HepG2 (cell line): ENCODE results near the gene ARID5B. TPM values are rescaled to one million over a fixed set of nuclear protein-coding genes. Genes with fewer than 3 reads are reported as not detected.

ENCODE experiments used
- CEBPG ChIP-seq: IDR thresholded peaks from 2 replicates; pipeline ENCODE4 v1.6.1; 2016
- DR1 ChIP-seq: sonication (generic); formaldehyde crosslinking; IDR thresholded peaks from 2 replicates; pipeline ENCODE4 v1.8.0; 2021; ENCODE audit warnings: mild to moderate bottlenecking, missing genetic modification reagents, inconsistent platforms
- ETV5 ChIP-seq: IDR thresholded peaks from 2 replicates; pipeline ENCODE4 v1.6.1; 2018; ENCODE audit warnings: missing biosample characterization, missing genetic modification reagents, inconsistent platforms, borderline replicate concordance
- GATAD2A ChIP-seq: IDR thresholded peaks from 2 replicates; pipeline ENCODE4 v1.6.1; 2016
- KLF13 ChIP-seq: sonication (generic); formaldehyde crosslinking; IDR thresholded peaks from 2 replicates; pipeline ENCODE4 v1.4.0; 2020; ENCODE audit warnings: mild to moderate bottlenecking, missing genetic modification reagents
- SALL2 ChIP-seq: sonication (generic); formaldehyde crosslinking; IDR thresholded peaks from 2 replicates; pipeline ENCODE4 v1.8.1; 2023; ENCODE audit warnings: mild to moderate bottlenecking, missing genetic modification reagents, inconsistent platforms
- SAP130 ChIP-seq: IDR thresholded peaks from 2 replicates; pipeline ENCODE4 v1.6.1; 2016; ENCODE audit warnings: low read depth
- SIX1 ChIP-seq: sonication (generic); formaldehyde crosslinking; IDR thresholded peaks from 2 replicates; pipeline ENCODE4 v1.4.0; 2020; ENCODE audit warnings: missing genetic modification reagents, borderline replicate concordance
- SMC3 ChIP-seq: IDR thresholded peaks from 2 replicates; pipeline ENCODE4 v1.6.1; 2011; ENCODE audit warnings: low read length, improper control_type of control experiment
- SOX5 ChIP-seq: IDR thresholded peaks from 2 replicates; pipeline ENCODE4 v1.6.1; 2016; ENCODE audit warnings: borderline replicate concordance
- STAG1 ChIP-seq: sonication (generic); formaldehyde crosslinking; IDR thresholded peaks from 2 replicates; pipeline ENCODE4 v1.4.0; 2020; ENCODE audit warnings: missing genetic modification reagents
- ZNF629 ChIP-seq: sonication (generic); formaldehyde crosslinking; conservative IDR thresholded peaks from 2 replicates; pipeline ENCODE4 v1.5.0; 2020; ENCODE audit warnings: missing genetic modification reagents
- ZSCAN25 ChIP-seq: sonication (generic); formaldehyde crosslinking; IDR thresholded peaks from 2 replicates; pipeline ENCODE4 v1.8.0; 2022; ENCODE audit warnings: mild to moderate bottlenecking, missing genetic modification reagents
- polyA plus RNA-seq, 8 experiments: library from polyadenylated mRNA; depleted of rRNA in 3 of 8; stranded (reverse) in 7 of 8; unstranded in 1 of 8; fragments of >200 nt; fragmentation: Illumina TruSeq in 4 of 8; extraction: Trizol in 4 of 8; gene quantifications; 2 replicates each; pipeline versions ENCODE4 v1.2.1 to v1.2.3, GENCODE V29; 2011 to 2016; ENCODE audit warnings: low read depth in 4 of 8, missing spikeins in 1 of 8, mixed read lengths in 1 of 8; ENCODE audit not compliant: insufficient read depth in 1 of 8
- total RNA-seq, 5 experiments: library from RNA; depleted of rRNA; stranded (reverse); fragments of >200 nt; fragmentation: Illumina TruSeq; extraction: Trizol; gene quantifications; 2 replicates each; pipeline ENCODE4 v1.2.3, GENCODE V29; 2016; ENCODE audit warnings: low read depth in 1 of 5
- TF ChIP-seq, protein P1 (sequence below): IDR thresholded peaks from 2 replicates; pipeline ENCODE4 v1.6.1; 2016; ENCODE audit warnings: low read depth
- TF ChIP-seq, protein P2 (sequence below), 2 experiments: sonication (generic) in 1 of 2; formaldehyde crosslinking in 1 of 2; IDR thresholded peaks; 2 replicates each; pipeline versions ENCODE4 v1.4.0 to v1.6.1; 2016 to 2020; ENCODE audit warnings: borderline replicate concordance in 1 of 2, low read depth in 1 of 2, mild to moderate bottlenecking in 1 of 2, missing genetic modification reagents in 1 of 2
- TF ChIP-seq, protein P3 (sequence below): sonication (generic); formaldehyde crosslinking; IDR thresholded peaks from 2 replicates; pipeline ENCODE4 v1.5.0; 2020; ENCODE audit warnings: mild to moderate bottlenecking, missing genetic modification reagents, moderate library complexity
- TF ChIP-seq, protein P4 (sequence below): IDR thresholded peaks from 2 replicates; pipeline ENCODE4 v1.6.1; 2012; ENCODE audit warnings: low read depth, low read length, improper control_type of control experiment

ARID5B gene
- total and polyA plus RNA-seq, 2 of the 13 experiments (the other 11 are each of a cell fraction or from before 2014, with no cell fraction given), result 6.2 to 21.1 TPM

DNA sequence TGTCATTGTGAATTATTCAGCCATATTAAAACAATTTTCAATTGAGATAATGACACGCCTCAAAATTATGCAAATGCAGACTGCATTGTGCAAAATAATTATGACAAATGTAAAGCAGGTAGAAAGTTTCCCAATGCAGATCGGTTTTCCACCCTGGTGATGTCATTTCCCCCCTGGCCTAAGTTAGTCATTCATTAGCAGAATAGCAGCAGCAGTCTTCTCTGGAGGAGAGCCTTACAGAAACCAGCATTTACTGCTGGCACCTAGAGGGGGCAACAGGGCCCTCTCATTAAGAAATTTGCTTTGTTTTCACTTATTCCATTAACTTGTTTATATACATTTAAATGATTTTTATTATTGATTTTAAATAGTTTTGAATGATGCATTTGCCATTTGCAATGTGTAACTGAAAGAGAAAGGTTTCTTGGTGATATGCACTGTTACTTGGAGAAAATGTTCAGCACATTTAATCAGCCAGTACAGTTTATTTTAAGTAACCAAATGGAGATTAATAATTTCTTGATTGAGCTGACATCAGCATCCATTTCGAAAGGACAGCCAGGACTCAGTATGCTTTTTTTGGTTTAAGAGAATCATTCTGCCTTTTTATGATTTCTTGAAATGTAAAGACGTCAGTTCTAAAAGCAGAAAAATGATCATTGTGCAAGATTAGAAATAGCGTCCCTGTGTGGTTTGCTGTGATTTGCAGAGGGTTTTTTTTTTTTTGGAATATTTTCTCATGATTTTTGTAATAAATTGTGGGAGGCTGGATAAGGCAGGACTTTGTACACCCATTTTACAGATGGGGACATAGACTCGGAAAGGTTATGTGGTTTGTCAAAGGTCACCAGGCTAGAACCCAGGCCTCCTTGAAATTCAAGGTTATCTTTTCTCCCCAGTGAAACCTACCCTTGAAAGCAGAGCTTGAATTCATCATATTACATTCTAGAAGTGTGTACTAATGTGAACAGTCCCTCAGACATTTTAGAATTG lies 3.5 kb downstream of the ARID5B start (continued):
- TF ChIP-seq SIX1 (CRISPR knock-in tag) (peak; percentile 34; the same call in 1 of the 2 replicates), SAP130 (CRISPR knock-in tag) (0 out of 2 replicates have a peak, but pooled peaks have one; percentile 47), STAG1 (CRISPR knock-in tag) (peak; percentile 32; the same call in 1 of the 2 replicates), GATAD2A (0 out of 2 replicates have a peak, but pooled peaks have one; percentile 21), DR1 (CRISPR knock-in tag) (no peak), CEBPG (CRISPR knock-in tag) (peak; percentile 52; the same call in 1 of the 2 replicates), ZNF629 (CRISPR knock-in tag) (peak; percentile 86), ETV5 (CRISPR knock-in tag) (peak; percentile 24; the same call in 1 of the 2 replicates), SMC3 (peak; percentile 7; the same call in 1 of the 2 replicates), SALL2 (CRISPR knock-in tag) (no peak), ZSCAN25 (0 out of 2 replicates have a peak, but pooled peaks have one; percentile 23), KLF13 (CRISPR knock-in tag) (no peak), SOX5 (CRISPR knock-in tag) (peak; percentile 20; the same call in 1 of the 2 replicates)
- TF ChIP-seq, protein P1, sequence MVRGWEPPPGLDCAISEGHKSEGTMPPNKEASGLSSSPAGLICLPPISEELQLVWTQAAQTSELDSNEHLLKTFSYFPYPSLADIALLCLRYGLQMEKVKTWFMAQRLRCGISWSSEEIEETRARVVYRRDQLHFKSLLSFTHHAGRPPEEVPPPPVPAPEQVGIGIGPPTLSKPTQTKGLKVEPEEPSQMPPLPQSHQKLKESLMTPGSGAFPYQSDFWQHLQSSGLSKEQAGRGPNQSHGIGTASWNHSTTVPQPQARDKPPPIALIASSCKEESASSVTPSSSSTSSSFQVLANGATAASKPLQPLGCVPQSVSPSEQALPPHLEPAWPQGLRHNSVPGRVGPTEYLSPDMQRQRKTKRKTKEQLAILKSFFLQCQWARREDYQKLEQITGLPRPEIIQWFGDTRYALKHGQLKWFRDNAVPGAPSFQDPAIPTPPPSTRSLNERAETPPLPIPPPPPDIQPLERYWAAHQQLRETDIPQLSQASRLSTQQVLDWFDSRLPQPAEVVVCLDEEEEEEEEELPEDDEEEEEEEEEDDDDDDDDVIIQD (CRISPR knock-in tag), result peak; percentile 56; the same call in 1 of the 2 replicates
- TF ChIP-seq, protein P2, sequence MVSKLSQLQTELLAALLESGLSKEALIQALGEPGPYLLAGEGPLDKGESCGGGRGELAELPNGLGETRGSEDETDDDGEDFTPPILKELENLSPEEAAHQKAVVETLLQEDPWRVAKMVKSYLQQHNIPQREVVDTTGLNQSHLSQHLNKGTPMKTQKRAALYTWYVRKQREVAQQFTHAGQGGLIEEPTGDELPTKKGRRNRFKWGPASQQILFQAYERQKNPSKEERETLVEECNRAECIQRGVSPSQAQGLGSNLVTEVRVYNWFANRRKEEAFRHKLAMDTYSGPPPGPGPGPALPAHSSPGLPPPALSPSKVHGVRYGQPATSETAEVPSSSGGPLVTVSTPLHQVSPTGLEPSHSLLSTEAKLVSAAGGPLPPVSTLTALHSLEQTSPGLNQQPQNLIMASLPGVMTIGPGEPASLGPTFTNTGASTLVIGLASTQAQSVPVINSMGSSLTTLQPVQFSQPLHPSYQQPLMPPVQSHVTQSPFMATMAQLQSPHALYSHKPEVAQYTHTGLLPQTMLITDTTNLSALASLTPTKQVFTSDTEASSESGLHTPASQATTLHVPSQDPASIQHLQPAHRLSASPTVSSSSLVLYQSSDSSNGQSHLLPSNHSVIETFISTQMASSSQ (IDR thresholded peaks at IDR 0.05; ENCODE audit: low read depth), result peak; percentile 56; the same call in 1 of the 2 replicates
- TF ChIP-seq, protein P2 (CRISPR knock-in tag; IDR thresholded peaks at IDR 0.05; ENCODE audit: borderline replicate concordance), result no peak
- TF ChIP-seq, protein P3, sequence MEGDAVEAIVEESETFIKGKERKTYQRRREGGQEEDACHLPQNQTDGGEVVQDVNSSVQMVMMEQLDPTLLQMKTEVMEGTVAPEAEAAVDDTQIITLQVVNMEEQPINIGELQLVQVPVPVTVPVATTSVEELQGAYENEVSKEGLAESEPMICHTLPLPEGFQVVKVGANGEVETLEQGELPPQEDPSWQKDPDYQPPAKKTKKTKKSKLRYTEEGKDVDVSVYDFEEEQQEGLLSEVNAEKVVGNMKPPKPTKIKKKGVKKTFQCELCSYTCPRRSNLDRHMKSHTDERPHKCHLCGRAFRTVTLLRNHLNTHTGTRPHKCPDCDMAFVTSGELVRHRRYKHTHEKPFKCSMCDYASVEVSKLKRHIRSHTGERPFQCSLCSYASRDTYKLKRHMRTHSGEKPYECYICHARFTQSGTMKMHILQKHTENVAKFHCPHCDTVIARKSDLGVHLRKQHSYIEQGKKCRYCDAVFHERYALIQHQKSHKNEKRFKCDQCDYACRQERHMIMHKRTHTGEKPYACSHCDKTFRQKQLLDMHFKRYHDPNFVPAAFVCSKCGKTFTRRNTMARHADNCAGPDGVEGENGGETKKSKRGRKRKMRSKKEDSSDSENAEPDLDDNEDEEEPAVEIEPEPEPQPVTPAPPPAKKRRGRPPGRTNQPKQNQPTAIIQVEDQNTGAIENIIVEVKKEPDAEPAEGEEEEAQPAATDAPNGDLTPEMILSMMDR (CRISPR knock-in tag), result peak; percentile 37; the same call in 1 of the 2 replicates
- TF ChIP-seq, protein P4, sequence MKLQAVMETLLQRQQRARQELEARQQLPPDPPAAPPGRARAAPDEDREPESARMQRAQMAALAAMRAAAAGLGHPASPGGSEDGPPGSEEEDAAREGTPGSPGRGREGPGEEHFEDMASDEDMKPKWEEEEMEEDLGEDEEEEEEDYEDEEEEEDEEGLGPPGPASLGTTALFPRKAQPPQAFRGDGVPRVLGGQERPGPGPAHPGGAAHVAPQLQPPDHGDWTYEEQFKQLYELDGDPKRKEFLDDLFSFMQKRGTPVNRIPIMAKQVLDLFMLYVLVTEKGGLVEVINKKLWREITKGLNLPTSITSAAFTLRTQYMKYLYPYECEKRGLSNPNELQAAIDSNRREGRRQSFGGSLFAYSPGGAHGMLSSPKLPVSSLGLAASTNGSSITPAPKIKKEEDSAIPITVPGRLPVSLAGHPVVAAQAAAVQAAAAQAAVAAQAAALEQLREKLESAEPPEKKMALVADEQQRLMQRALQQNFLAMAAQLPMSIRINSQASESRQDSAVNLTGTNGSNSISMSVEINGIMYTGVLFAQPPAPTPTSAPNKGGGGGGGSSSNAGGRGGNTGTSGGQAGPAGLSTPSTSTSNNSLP, result peak; percentile 59
